Body of pancreas (tissue), 4 donors: ENCODE data around the gene TP53BP1. TPM values are rescaled to one million over a fixed set of nuclear protein-coding genes. Genes with fewer than 3 reads are reported as not detected.

ENCODE experiments used
- ATAC-seq: fragments of 150-250 bp; one replicate; pipeline ENCODE4 v1.9.1; 2016
- DNase-seq, 4 donors: peaks; one replicate each; pipeline ENCODE4 v3.0.0-alpha.2; 2019
- H3K27ac ChIP-seq, 4 donors: fragments of 200-600 bp; sonication (generic); 1 replicate in 3 of 4; 2 replicates in 1 of 4; pipeline versions ENCODE4 v1.5.1 to v1.6.1; 2016 to 2019; ENCODE audit warnings: mild to moderate bottlenecking in 1 of 4, mixed read lengths in 1 of 4, moderate library complexity in 1 of 4
- H3K27me3 ChIP-seq, 2 donors: fragments of 200-600 bp; sonication (generic); one replicate each; pipeline ENCODE4 v1.6.0; 2016; ENCODE audit warnings: mild to moderate bottlenecking in 1 of 2
- H3K36me3 ChIP-seq, 2 donors: fragments of 200-600 bp; sonication (generic); replicated peaks in 1 of 2; 2 replicates each; pipeline ENCODE4 v1.5.1; 2016; ENCODE audit warnings: low read depth in 2 of 2; ENCODE audit not compliant: insufficient read depth in 1 of 2
- H3K4me1 ChIP-seq: fragments of 200-600 bp; sonication (generic); one replicate; pipeline ENCODE4 v1.6.0; 2016
- H3K4me3 ChIP-seq, 2 donors: fragments of 200-600 bp; sonication (generic); 1 replicate in 1 of 2; 2 replicates in 1 of 2; pipeline ENCODE4 v1.5.1; 2016 to 2019
- H3K9me3 ChIP-seq, 3 donors: fragments of 200-600 bp; sonication (generic); 1 replicate in 2 of 3; 2 replicates in 1 of 3; pipeline ENCODE4 v1.5.1; 2016
- CTCF ChIP-seq, 7 experiments: fragments of 450-650 bp in 4 of 7; fragments of 200-600 bp in 3 of 7; sonication (generic) in 3 of 7; IDR thresholded peaks; one replicate each; pipeline ENCODE4 v1.5.1; 2016 to 2019; ENCODE audit warnings: antibody characterized with exemption in 7 of 7
- POLR2A ChIP-seq, 3 donors: fragments of 450-650 bp; IDR thresholded peaks; one replicate each; pipeline ENCODE4 v1.6.1; 2016; ENCODE audit warnings: antibody characterized with exemption in 3 of 3, mild to moderate bottlenecking in 2 of 3
- WGBS, 2 donors: methylation state at CpG; one replicate each; pipeline ENCODE4 v1.1.5; 2017; 5-methylcytosine and 5-hydroxymethylcytosine counted together
- intact Hi-C: fragments of 100-400 bp; cut with DNase I; formaldehyde crosslinking; loops from one replicate; pipeline ENCODE4 v1.15.1; 2023
- total RNA-seq, 2 donors: library from RNA; depleted of rRNA; stranded (reverse); fragments of >200 nt; gene quantifications; one replicate each; pipeline ENCODE4 v1.1.0, GENCODE V29; 2016

The TP53BP1 gene
- total RNA-seq, 2 donors from 2014 or later, result 12.5 to 17.5 TPM

GRCh38 chr15:43511012-43511885 lies 18.3 kb upstream of the TP53BP1 start:
- Histone ChIP-seq H3K27me3 (no peaks in the 10 kb centered on the region), H3K36me3 (no peaks in the 10 kb centered on the region), H3K9me3 (no peaks in the 10 kb centered on the region), H3K4me1 (peaks cover 14% of the 10 kb centered on the region), H3K27ac (peak overlapping the region in 1 of 4 donors; percentile 26), H3K4me3 (no peak overlapping the region)
- DNase-seq (peak in 2 of 4 donors; percentile 13 to 23), ATAC-seq (no peak)
- TF ChIP-seq POLR2A (IDR thresholded peaks at IDR 0.05) (no peak), CTCF (IDR thresholded peaks at IDR 0.05) (peak in 1 of 7 experiments; percentile 16)
- 7 to 10% methylated on average over 23 to 39 of the region's 39 CpGs for whole genome bisulfite sequencing, 2 donors
- intact Hi-C loops, result no loop called here

DNA sequence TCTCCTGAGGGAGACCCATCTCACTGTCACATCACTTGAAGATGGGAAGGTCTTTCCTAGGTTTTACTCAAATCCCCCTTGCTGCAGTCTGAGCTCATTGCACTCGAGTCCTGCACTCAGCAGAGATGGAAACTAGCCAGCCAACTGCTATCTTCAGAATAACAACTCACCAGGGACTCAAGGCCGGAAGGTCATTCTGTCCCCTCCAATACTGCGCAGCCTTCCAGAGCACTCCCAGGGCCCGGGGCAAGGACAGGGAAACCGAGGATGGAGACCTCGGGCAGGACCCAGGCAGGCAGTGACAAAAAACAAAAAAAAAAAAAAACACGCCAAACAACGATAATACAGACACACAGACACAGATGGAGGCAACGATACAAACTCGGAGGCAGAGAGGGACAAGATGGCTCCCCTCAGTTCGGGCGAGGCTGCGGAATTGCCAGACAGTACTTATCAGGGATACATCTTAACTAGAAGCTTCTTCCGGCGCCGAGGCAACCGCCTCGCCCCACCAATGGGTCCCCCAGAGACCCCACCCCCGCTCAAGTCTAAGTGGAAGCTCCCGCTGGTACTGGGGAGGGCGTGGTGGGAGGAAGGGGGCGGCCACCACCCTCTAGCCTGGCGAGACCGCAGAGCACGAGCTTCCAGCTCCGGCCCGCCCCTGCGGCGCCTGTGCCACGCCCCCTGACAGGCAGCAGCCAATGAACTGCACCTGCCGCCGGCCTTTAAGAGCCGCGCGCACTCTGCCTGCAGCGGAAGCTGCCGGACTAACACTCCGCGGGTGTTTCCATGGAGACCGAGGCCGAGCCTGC lies 17.4 kb upstream of the TP53BP1 start:
- peak overlapping the region; percentile 26 to 48 for H3K4me3 ChIP-seq
- no peaks in the 10 kb centered on the region for H3K9me3 ChIP-seq
- peaks cover 14% of the 10 kb centered on the region for H3K4me1 ChIP-seq
- 0% methylated on average over 15 to 41 of the region's 41 CpGs for WGBS, 2 donors
- H3K36me3 ChIP-seq, result no peaks in the 10 kb centered on the region
- peak; percentile 99 for ATAC-seq
- H3K27ac ChIP-seq, result peak overlapping the region in 3 of 4 donors; percentile 21 to 62 (median 54)
- intact Hi-C loops, result no loop called here
- peak in 2 of 7 experiments; percentile 12 to 37 for TF ChIP-seq CTCF (IDR thresholded peaks at IDR 0.05)
- peak in 2 of 3 donors; percentile 68 to 70 for TF ChIP-seq POLR2A (IDR thresholded peaks at IDR 0.05)
- peak; percentile 98 to 100 (median 100) for DNase-seq
- no peaks in the 10 kb centered on the region for H3K27me3 ChIP-seq

- Histone ChIP-seq H3K4me1 (peaks cover 14% of the 10 kb centered on the region), H3K27ac (peak overlapping the region in 2 of 4 donors; percentile 26 to 62), H3K36me3 (no peaks in the 10 kb centered on the region), H3K4me3 (no peak overlapping the region), H3K27me3 (no peaks in the 10 kb centered on the region), H3K9me3 (no peaks in the 10 kb centered on the region)
- TF ChIP-seq CTCF (IDR thresholded peaks at IDR 0.05), result no peak
- TF ChIP-seq POLR2A (IDR thresholded peaks at IDR 0.05), result no peak
- 64 to 69% methylated on average over 8 of the region's 8 CpGs for WGBS, 2 donors
- ATAC-seq (no peak), DNase-seq (no peak)
- intact Hi-C loops, result no loop called here
Observed at GRCh38 chr15:43509660-43510199, 16.8 kb upstream of the TP53BP1 start.

DNA sequence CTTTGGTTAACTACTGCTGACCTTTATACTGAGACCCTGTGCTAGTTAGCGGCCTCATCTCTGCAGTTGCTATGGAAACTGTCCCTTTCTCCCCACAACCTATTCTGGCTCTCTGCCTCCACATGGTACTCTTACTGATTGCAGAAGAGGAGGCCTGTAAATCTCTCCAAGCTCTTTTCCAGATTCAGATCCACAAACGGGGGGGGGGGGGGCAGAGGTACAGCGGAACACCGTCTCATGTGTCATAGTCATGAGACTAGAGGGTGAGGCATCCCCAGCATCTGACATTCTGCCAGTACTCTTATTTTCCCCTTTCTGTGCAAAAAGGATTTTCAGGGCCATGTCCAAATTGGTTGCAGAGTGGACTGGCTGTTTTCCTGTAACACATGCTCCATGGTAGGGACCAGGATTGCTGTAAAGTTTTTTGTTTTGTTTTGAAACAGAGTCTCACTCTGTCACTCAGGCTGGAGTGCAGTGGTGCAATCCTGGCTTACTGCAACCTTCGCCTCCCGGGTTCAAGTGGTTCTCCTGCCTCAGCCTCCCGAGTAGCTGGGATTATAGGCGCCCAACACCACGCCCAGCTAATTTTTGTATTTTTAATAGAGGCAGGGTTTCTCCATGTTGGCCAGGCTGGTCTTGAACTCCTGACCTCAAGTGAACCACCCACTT lies 16.2 kb upstream of the TP53BP1 start:
- intact Hi-C loops, result no loop called here
- TF ChIP-seq CTCF (IDR thresholded peaks at IDR 0.05) (no peak), POLR2A (IDR thresholded peaks at IDR 0.05) (no peak)
- no peaks in the 10 kb centered on the region for H3K9me3 ChIP-seq
- no peaks in the 10 kb centered on the region for H3K36me3 ChIP-seq
- no peak for DNase-seq
- ATAC-seq, result no peak
- H3K4me3 ChIP-seq, result no peak overlapping the region
- WGBS, 2 donors, result 71 to 74% methylated on average over 9 of the region's 9 CpGs
- no peaks in the 10 kb centered on the region for H3K27me3 ChIP-seq
- H3K27ac ChIP-seq, result peak overlapping the region in 2 of 4 donors; percentile 8 to 26
- H3K4me1 ChIP-seq, result peaks cover 14% of the 10 kb centered on the region
